Cardiac fibroblast (primary cell): ENCODE measurements around the gene PAX5.

Experiments used
- DNase-seq, 2 donors: peaks; one replicate each; pipeline versions ENCODE4 v3.0.0 to v3.0.0-alpha.2; 2010; ENCODE audit warnings: low read depth in 2 of 2
- H3K4me3 ChIP-seq, 2 donors: replicated peaks in 1 of 2; 1 replicate in 1 of 2; 2 replicates in 1 of 2; pipeline ENCODE4 v1.5.1; 2011; ENCODE audit warnings: low read depth in 2 of 2, low read length in 2 of 2, mild to moderate bottlenecking in 2 of 2, moderate library complexity in 1 of 2
- TF ChIP-seq, protein P1 (sequence below): IDR thresholded peaks from one replicate; pipeline ENCODE4 v1.5.1; 2011; ENCODE audit warnings: low read depth, mild to moderate bottlenecking, low read length, inconsistent platforms

Gene PAX5

DNA sequence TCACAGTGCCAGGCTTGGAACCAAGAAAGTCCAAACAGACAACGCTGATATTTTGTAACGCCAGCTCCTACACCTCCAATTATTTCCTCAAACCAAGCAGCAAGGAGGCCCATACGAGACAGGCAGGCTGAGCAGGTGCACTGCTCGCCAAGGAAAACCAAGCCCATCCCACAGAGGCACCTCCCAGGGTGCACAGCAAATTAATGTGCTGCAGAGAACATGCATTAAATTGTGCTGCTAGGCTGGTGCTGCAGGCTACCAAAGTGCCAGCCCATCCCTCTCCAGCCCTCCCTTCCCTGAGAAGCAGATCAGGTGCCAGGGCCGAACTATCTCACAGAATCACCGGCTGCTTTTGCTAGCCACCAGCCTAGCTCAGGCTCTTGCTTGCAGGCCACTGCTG lies 137.8 kb downstream of the PAX5 start:
- no peak for DNase-seq
- TF ChIP-seq, protein P1, sequence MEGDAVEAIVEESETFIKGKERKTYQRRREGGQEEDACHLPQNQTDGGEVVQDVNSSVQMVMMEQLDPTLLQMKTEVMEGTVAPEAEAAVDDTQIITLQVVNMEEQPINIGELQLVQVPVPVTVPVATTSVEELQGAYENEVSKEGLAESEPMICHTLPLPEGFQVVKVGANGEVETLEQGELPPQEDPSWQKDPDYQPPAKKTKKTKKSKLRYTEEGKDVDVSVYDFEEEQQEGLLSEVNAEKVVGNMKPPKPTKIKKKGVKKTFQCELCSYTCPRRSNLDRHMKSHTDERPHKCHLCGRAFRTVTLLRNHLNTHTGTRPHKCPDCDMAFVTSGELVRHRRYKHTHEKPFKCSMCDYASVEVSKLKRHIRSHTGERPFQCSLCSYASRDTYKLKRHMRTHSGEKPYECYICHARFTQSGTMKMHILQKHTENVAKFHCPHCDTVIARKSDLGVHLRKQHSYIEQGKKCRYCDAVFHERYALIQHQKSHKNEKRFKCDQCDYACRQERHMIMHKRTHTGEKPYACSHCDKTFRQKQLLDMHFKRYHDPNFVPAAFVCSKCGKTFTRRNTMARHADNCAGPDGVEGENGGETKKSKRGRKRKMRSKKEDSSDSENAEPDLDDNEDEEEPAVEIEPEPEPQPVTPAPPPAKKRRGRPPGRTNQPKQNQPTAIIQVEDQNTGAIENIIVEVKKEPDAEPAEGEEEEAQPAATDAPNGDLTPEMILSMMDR = no peak
- H3K4me3 ChIP-seq = no peak overlapping the region

DNA sequence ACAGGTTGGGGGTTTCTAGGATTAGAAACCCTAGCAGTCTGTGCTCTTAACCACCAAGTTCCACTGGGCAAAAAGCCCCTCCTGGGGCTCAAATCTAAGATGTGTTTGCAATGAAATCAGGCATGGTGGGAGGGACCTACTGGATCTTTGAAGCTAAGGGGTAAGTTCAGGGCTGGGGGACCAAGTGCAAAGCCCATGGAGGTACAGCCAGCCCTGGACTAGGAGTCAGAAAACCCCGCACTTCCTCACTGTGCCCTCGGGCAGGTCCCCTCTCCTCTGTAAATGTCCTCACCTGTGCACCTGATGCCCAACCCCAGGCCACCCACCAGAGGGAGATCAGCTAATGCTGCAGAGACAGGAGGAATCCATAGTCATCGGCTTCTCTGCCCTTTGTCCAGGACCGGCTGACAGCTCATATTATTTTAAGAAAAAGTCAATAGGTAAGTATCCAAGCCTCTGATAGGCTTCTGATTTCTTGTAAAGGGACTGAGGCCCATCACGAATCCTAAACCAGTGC lies 138.3 kb downstream of the PAX5 start:
- TF ChIP-seq, protein P1 = no peak
- no peak for DNase-seq
- H3K4me3 ChIP-seq = no peak overlapping the region

DNA sequence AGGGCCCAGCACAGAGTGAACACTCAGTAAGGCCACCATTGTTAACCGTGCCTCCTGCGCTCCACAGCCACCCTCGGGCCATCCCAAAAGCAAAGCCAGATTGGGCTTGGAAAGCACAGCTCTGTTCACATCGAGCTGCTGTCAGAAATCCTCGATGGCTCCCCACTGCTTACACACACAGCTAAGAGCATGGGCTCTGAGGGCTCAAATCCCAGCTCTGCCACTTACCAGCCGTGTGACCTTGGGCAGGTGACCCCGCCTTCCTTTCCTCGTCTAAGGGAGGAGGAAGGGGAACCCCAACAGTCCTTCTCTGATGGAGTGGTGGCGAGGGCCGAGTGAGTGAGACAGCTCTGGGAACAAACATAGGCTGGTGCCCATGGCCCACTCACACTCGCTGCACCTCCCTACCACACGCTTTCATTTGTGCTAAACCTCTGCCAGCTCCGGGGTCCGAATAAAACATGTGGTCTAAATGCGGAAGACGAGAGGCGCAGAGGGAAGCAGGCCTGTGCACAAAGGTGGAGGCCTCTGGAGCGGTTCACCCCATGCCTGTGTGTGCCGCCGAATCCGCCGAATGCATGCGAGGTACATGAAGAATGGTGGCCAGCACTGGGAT lies 139.3 kb downstream of the PAX5 start:
- DNase-seq = no peak
- TF ChIP-seq, protein P1 = no peak
- no peak overlapping the region for H3K4me3 ChIP-seq

DNA sequence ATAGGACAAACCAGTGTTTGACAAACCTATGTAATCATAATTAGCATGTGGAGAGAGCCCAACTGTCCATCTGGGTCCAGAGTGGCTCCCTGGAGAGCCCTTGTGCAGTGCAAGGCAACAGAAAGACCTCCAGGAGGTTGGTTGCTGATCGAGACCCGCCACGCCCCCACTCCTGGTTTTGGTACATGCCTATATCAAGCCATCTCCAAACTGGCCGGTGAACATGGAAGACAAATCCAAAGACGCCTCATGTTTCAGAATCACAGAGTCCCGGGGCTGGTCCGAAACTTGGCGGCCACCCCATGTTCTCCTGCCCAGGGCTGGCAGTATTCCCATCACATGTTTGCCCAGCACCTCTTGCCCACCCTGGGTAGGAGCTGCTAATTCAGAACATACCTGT lies 140.2 kb downstream of the PAX5 start:
- no peak for DNase-seq
- TF ChIP-seq, protein P1 = no peak
- H3K4me3 ChIP-seq = no peak overlapping the region

DNA sequence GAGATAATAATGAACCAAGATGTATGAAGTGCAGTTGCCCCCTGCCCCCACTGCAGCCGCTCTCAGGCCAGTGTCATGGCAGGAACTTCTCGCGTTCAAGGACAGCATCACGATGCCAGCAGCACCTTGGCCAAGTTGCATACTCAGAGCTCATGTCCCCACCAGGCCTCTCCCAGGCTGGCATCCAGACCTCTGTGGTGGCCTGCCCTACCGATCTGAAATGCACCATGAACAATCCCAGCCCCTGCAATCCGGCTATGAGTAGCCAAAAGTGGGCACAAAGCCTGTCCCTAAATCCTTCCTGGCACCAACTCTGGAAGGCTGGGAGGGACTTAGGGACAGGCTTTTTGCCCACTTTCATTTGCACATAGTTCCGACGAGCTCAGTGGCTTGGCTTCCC lies 140.9 kb downstream of the PAX5 start:
- TF ChIP-seq, protein P1 = no peak
- H3K4me3 ChIP-seq = no peak overlapping the region
- DNase-seq = no peak

DNA sequence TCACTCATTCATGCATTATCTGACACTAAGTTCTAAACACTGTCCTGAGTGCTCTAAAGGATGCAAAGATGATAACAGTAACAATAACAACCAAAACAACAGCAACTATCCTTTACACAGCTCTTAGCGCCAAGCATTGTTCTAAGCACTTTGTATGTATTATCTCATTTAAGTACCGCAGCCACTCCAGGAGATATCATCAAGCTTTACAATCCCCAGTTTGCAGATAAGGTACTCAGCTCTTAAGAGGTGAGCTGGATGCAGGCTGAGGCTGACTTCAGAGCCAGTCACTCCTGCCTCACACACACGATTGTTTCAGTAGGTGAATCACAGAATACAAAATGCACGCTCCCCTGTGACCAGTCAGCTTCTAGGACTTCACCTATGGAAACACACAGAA lies 141.8 kb downstream of the PAX5 start:
- no peak for DNase-seq
- no peak overlapping the region for H3K4me3 ChIP-seq
- TF ChIP-seq, protein P1 = no peak

DNA sequence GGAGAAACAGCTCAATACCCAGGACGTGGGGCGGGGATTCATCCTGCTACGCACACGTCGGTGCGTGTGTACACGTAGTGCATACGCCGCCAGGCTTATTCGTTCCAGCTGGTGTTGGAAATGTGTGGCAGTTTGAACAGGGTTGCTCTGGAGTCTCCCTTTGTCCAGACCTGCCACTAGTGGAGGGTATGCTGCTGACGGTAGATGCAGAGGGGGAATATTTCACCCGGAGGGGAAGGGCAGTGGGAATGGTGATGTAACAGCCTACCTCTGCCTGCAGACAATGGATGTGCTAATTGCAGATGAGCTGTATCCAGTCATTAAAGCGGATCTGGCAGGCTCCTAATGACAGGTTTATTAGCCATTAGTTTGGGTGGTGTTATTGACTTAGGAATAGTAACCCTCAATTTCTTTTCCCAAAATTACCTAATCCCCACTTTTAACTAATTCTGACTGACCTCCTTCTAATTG lies 142.7 kb downstream of the PAX5 start:
- no peak for DNase-seq
- no peak overlapping the region for H3K4me3 ChIP-seq
- TF ChIP-seq, protein P1 = no peak
